Left colon (tissue), 2 donors: ENCODE data around the gene GRM7. TPM values are rescaled to one million over a fixed set of nuclear protein-coding genes. Genes with fewer than 3 reads are reported as not detected.

Experiments used
- ATAC-seq: fragments of 200-7000 bp; cut with Tn5 transposase; one replicate; pipeline ENCODE4 v1.9.1; 2020; ENCODE audit warnings: mild to moderate bottlenecking, moderate library complexity
- DNase-seq, 2 donors: peaks; one replicate each; pipeline ENCODE4 v3.0.0-alpha.2; 2020
- intact Hi-C, 2 donors: fragments of 100-400 bp; cut with DNase I in 1 of 2; cut with micrococcal nuclease in 1 of 2; formaldehyde crosslinking; loops; one replicate each; pipeline versions ENCODE4 v1.11.2 to v1.14.0; 2022; cut with DNase I, micrococcal nuclease
- total RNA-seq, 2 donors: library from RNA; stranded (reverse); fragmentation: NEBNext Ultra II Directional; extraction: Animal tissue kit (Norgen Biotek cat#: 25700); gene quantifications; one replicate each; pipeline ENCODE4 v1.2.1, GENCODE V29; 2021
- donor health status: DM: no; HTN: no; CAD: no.
- donor health status: DM: yes; HTN: yes; CAD: no.

Gene GRM7
- total RNA-seq, 2 donors from 2014 or later: 0.12 to 0.59 TPM

- intact Hi-C loops: no loop called here
- no peak for ATAC-seq
- no peak for DNase-seq
Observed at GRCh38 chr3:7432610-7433009, 571.7 kb downstream of the GRM7 start.

GRCh38 chr3:7433073-7433472, 572.2 kb downstream of the GRM7 start:
- ATAC-seq: peak; percentile 41
- no peak for DNase-seq
- intact Hi-C loops: no loop called here

- DNase-seq (no peak), ATAC-seq (no peak)
- intact Hi-C loops: no loop called here
Observed at GRCh38 chr3:7436542-7436941, 575.6 kb downstream of the GRM7 start.

GRCh38 chr3:7437231-7437630, 576.3 kb downstream of the GRM7 start:
- intact Hi-C loops: no loop called here
- no peak for DNase-seq
- no peak for ATAC-seq

- ATAC-seq: no peak
- no peak for DNase-seq
- intact Hi-C loops: no loop called here
Observed at GRCh38 chr3:7439101-7439680, 578.3 kb downstream of the GRM7 start.

- no peak for DNase-seq
- intact Hi-C loops: no loop called here
Observed at GRCh38 chr3:7444886-7445285, 584.0 kb downstream of the GRM7 start.

GRCh38 chr3:7445331-7445730, 584.4 kb downstream of the GRM7 start:
- ATAC-seq (no peak), DNase-seq (no peak)
- intact Hi-C loops: no loop called here

More at GRCh38 chr3:7444886-7445285, 584.0 kb downstream of the GRM7 start:
- no peak for ATAC-seq

GRCh38 chr3:7447197-7447769, 586.4 kb downstream of the GRM7 start:
- ATAC-seq (no peak), DNase-seq (no peak)
- intact Hi-C loops: no loop called here

GRCh38 chr3:7456386-7456785, 595.5 kb downstream of the GRM7 start:
- intact Hi-C loops: no loop called here
- no peak for ATAC-seq
- no peak for DNase-seq

- no peak for DNase-seq
- no peak for ATAC-seq
- intact Hi-C loops: no loop called here
Observed at GRCh38 chr3:7461202-7461825, 600.4 kb downstream of the GRM7 start.

- DNase-seq (no peak), ATAC-seq (no peak)
- intact Hi-C loops: no loop called here
Observed at GRCh38 chr3:7469866-7470265, 609.0 kb downstream of the GRM7 start.

- intact Hi-C loops: no loop called here
- DNase-seq (no peak), ATAC-seq (no peak)
Observed at GRCh38 chr3:7484636-7485035, 623.7 kb downstream of the GRM7 start.

- no peak for ATAC-seq
- no peak for DNase-seq
- intact Hi-C loops: no loop called here
Observed at GRCh38 chr3:7487763-7488162, 626.8 kb downstream of the GRM7 start.

- intact Hi-C loops: no loop called here
- ATAC-seq (no peak), DNase-seq (no peak)
Observed at GRCh38 chr3:7489417-7489816, 628.5 kb downstream of the GRM7 start.

GRCh38 chr3:7498715-7499114, 637.8 kb downstream of the GRM7 start:
- intact Hi-C loops: no loop called here
- no peak for DNase-seq
- no peak for ATAC-seq

GRCh38 chr3:7503431-7503830, 642.5 kb downstream of the GRM7 start:
- ATAC-seq (no peak), DNase-seq (no peak)
- intact Hi-C loops: no loop called here

GRCh38 chr3:7504886-7505775, 644.2 kb downstream of the GRM7 start:
- no peak for ATAC-seq
- intact Hi-C loops: no loop called here
- no peak for DNase-seq

GRCh38 chr3:7506606-7507180, 645.8 kb downstream of the GRM7 start:
- intact Hi-C loops: no loop called here
- no peak for ATAC-seq
- DNase-seq: no peak

GRCh38 chr3:7508821-7509220, 647.9 kb downstream of the GRM7 start:
- DNase-seq (no peak), ATAC-seq (no peak)
- intact Hi-C loops: no loop called here
